Peyer's patch (tissue), 4 donors: ENCODE results near the gene MKI67.

ENCODE experiments used
- POLR2A ChIP-seq, 2 donors: fragments of 450-650 bp; IDR thresholded peaks; one replicate each; pipeline ENCODE4 v1.5.1; 2017; ENCODE audit warnings: antibody characterized with exemption in 2 of 2, mild to moderate bottlenecking in 2 of 2, moderate library complexity in 2 of 2
- TF ChIP-seq, protein P1 (sequence below), 6 experiments: fragments of 450-650 bp in 4 of 6; fragments of 200-600 bp in 2 of 6; sonication (generic) in 1 of 6; IDR thresholded peaks; one replicate each; pipeline ENCODE4 v1.5.1; 2017 to 2019; ENCODE audit warnings: antibody characterized with exemption in 6 of 6, mild to moderate bottlenecking in 3 of 6, moderate library complexity in 1 of 6

DNA sequence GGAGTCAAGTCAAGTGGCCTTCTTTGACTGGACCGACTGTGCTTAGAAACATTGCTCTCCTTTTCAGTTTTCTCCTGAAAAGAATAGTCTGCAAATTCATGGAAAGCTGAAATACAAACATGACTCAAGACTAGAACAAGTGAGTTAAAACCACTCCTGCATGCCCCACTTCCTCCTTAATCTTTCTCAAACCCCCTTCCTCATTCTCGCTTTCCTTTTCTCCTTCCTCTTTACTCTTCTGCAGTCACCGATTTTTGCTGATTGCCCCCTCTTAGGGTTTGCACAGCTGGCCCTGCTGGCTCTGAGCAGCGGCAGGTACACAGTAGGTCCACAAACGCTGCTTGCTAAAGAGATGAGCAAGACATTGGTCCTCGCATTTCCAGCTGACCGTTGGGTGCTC is 34.8 kb upstream of the MKI67 start:
- TF ChIP-seq POLR2A (IDR thresholded peaks at IDR 0.05), result no peak
- TF ChIP-seq, protein P1, sequence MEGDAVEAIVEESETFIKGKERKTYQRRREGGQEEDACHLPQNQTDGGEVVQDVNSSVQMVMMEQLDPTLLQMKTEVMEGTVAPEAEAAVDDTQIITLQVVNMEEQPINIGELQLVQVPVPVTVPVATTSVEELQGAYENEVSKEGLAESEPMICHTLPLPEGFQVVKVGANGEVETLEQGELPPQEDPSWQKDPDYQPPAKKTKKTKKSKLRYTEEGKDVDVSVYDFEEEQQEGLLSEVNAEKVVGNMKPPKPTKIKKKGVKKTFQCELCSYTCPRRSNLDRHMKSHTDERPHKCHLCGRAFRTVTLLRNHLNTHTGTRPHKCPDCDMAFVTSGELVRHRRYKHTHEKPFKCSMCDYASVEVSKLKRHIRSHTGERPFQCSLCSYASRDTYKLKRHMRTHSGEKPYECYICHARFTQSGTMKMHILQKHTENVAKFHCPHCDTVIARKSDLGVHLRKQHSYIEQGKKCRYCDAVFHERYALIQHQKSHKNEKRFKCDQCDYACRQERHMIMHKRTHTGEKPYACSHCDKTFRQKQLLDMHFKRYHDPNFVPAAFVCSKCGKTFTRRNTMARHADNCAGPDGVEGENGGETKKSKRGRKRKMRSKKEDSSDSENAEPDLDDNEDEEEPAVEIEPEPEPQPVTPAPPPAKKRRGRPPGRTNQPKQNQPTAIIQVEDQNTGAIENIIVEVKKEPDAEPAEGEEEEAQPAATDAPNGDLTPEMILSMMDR (IDR thresholded peaks at IDR 0.05), result no peak
